ENCODE data around the gene TXNRD3.

TXNRD3 gene

DNA sequence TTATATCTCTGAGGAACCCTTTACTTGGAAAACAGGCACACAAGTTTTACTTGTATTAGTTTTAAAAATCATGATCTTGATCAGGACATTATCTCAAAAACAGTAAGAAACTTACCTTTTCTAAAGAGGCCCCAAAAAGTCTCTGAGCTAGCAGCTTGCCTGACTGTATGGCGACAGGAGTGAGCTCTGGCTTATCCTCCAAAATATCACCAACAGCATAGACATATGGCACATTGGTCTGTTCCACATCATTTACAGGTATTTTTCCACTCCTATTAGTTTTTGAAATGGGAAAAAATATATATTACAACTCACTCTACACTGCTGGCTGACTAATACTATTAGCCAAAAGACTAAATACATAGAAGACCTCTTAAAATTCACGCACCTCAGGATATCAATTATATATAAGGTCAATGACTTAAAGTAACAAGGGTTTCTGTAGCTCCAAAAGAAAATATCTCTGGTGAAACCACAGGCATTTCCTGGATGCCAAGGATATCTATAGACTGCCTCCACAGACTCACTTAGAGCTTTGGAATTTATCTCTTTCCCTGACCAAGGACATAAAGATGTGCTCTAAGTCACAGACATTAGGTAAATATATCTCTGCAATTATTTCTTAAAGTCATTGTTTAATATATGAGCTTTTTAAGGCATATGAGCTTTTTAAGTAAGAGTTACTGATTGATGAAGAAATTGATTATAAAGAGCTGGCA, 33.1 kb downstream of the TXNRD3 start:
- H3K27ac ChIP-seq (ENCODE audit: low read depth, low read length): no peak overlapping the region
- H3K4me2 ChIP-seq (ENCODE audit: low read length): no peak overlapping the region
- no peaks in the 10 kb centered on the region for H3F3A ChIP-seq (ENCODE audit: control insufficient read depth, insufficient read depth)

DNA sequence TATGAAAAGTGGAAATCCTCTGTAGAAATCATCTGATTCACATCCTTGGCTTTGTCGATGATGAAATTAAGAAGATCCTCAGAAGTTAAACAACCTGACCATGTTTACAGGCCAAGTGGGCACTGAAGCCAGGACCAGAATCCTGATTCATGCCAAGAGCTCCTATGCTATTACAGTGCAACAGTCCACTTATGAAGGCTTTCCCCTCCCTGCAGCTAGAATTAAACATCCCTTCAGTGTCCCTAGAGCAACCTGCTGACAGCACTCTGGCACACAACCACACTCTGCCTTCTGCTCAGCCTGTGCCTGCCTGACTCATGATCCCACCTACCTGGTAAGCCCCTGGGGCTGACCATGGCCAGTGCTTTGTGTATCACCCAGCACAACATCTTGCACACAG, 33.8 kb downstream of the TXNRD3 start:
- Histone ChIP-seq H3K9me3 (ENCODE audit: control insufficient read depth, insufficient read depth, low read length) (no peaks in the 10 kb centered on the region), H3K79me2 (ENCODE audit: control insufficient read depth, low read length) (no peaks in the 10 kb centered on the region), H4K20me1 (ENCODE audit: control insufficient read depth, insufficient read depth, low read depth, low read length) (no peaks in the 10 kb centered on the region), H3K9me2 (replicated peaks; ENCODE audit: control insufficient read depth, low read length) (no peaks in the 10 kb centered on the region), H3K4me3 (ENCODE audit: low read length) (no peak overlapping the region), H3K4me2 (ENCODE audit: low read length) (no peak overlapping the region), H3F3A (ENCODE audit: control insufficient read depth, insufficient read depth) (no peaks in the 10 kb centered on the region), H3K36me3 (ENCODE audit: control insufficient read depth, low read length) (no peaks in the 10 kb centered on the region), H3K27ac (ENCODE audit: low read depth, low read length) (no peak overlapping the region), H3K4me1 (ENCODE audit: control insufficient read depth, low read length) (no peaks in the 10 kb centered on the region), H3K27me3 (ENCODE audit: control insufficient read depth, low read length) (no peaks in the 10 kb centered on the region)
- TF ChIP-seq, protein P1, sequence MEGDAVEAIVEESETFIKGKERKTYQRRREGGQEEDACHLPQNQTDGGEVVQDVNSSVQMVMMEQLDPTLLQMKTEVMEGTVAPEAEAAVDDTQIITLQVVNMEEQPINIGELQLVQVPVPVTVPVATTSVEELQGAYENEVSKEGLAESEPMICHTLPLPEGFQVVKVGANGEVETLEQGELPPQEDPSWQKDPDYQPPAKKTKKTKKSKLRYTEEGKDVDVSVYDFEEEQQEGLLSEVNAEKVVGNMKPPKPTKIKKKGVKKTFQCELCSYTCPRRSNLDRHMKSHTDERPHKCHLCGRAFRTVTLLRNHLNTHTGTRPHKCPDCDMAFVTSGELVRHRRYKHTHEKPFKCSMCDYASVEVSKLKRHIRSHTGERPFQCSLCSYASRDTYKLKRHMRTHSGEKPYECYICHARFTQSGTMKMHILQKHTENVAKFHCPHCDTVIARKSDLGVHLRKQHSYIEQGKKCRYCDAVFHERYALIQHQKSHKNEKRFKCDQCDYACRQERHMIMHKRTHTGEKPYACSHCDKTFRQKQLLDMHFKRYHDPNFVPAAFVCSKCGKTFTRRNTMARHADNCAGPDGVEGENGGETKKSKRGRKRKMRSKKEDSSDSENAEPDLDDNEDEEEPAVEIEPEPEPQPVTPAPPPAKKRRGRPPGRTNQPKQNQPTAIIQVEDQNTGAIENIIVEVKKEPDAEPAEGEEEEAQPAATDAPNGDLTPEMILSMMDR (IDR thresholded peaks at IDR 0.05; ENCODE audit: low read depth, low read length, poor library complexity, severe bottlenecking): no peak
- TF ChIP-seq EZH2phosphoT487 (IDR thresholded peaks at IDR 0.05; ENCODE audit: borderline replicate concordance, low read length): no peak

More for the DNA sequence above, 33.1 kb downstream of the TXNRD3 start:
- no peaks in the 10 kb centered on the region for H3K9me3 ChIP-seq (ENCODE audit: control insufficient read depth, insufficient read depth, low read length)
- H3K36me3 ChIP-seq (ENCODE audit: control insufficient read depth, low read length): no peaks in the 10 kb centered on the region
- H4K20me1 ChIP-seq (ENCODE audit: control insufficient read depth, insufficient read depth, low read depth, low read length): no peaks in the 10 kb centered on the region
- H3K27me3 ChIP-seq (ENCODE audit: control insufficient read depth, low read length): no peaks in the 10 kb centered on the region; the same call in 1 of the 2 replicates
- no peaks in the 10 kb centered on the region for H3K79me2 ChIP-seq (ENCODE audit: control insufficient read depth, low read length)
- no peak overlapping the region for H3K4me3 ChIP-seq (ENCODE audit: low read length)
- H3K4me1 ChIP-seq (ENCODE audit: control insufficient read depth, low read length): no peaks in the 10 kb centered on the region
- no peaks in the 10 kb centered on the region for H3K9me2 ChIP-seq (replicated peaks; ENCODE audit: control insufficient read depth, low read length)
- no peak for TF ChIP-seq EZH2phosphoT487 (IDR thresholded peaks at IDR 0.05; ENCODE audit: borderline replicate concordance, low read length)
- TF ChIP-seq, protein P1 (IDR thresholded peaks at IDR 0.05; ENCODE audit: low read depth, low read length, poor library complexity, severe bottlenecking): no peak

DNA sequence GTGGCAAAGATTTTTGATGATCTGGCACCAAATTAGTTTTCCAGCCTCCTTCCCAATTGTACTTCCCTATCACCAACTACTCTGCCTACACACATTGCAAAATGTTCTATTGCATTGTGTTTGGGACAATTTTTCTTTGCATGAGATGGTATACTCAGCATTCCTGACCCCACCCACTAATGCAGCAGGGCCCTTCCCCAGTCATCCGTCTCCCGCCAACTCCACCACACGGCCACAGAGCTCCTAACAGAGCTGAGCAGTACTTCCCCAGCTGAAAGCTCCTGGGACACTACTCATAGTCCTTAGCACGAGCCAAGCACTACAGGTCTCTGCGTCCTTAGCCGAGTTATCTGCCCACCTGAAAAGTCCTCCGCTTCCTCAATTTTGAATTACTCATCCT, 34.2 kb downstream of the TXNRD3 start:
- Histone ChIP-seq H3K27ac (ENCODE audit: low read depth, low read length) (no peak overlapping the region), H3K4me2 (ENCODE audit: low read length) (no peak overlapping the region), H3K9me3 (ENCODE audit: control insufficient read depth, insufficient read depth, low read length) (no peaks in the 10 kb centered on the region), H3F3A (ENCODE audit: control insufficient read depth, insufficient read depth) (no peaks in the 10 kb centered on the region), H3K4me1 (ENCODE audit: control insufficient read depth, low read length) (no peaks in the 10 kb centered on the region), H3K36me3 (ENCODE audit: control insufficient read depth, low read length) (no peaks in the 10 kb centered on the region), H3K27me3 (ENCODE audit: control insufficient read depth, low read length) (no peaks in the 10 kb centered on the region), H4K20me1 (ENCODE audit: control insufficient read depth, insufficient read depth, low read depth, low read length) (no peaks in the 10 kb centered on the region), H3K9me2 (replicated peaks; ENCODE audit: control insufficient read depth, low read length) (no peaks in the 10 kb centered on the region), H3K79me2 (ENCODE audit: control insufficient read depth, low read length) (no peaks in the 10 kb centered on the region), H3K4me3 (ENCODE audit: low read length) (no peak overlapping the region)
- TF ChIP-seq, protein P1 (IDR thresholded peaks at IDR 0.05; ENCODE audit: low read depth, low read length, poor library complexity, severe bottlenecking): no peak
- no peak for TF ChIP-seq EZH2phosphoT487 (IDR thresholded peaks at IDR 0.05; ENCODE audit: borderline replicate concordance, low read length)

Data from DOHH2 (cell line).